IMR-90 (cell line): ENCODE results near the gene CYREN. TPM values are rescaled to one million over a fixed set of nuclear protein-coding genes. Genes with fewer than 3 reads are reported as not detected.

Experiments
- ATAC-seq: fragments of 200-7000 bp; cut with Tn5 transposase; 2 replicates; pipeline ENCODE4 v1.9.1; 2020; ENCODE audit warnings: low read depth, mild to moderate bottlenecking, moderate library complexity
- BruUV-seq: library from RNA; stranded (reverse); fragments of 400-500 nt; replicated peaks from 2 replicates; lab custom pipeline; 2021; lab: Mats Ljungman, UMichigan
- CTCF ChIA-PET: fragments of 300-600 bp; formaldehyde crosslinking; extraction: SDS; loops from one replicate; lab custom pipeline; 2021; ENCODE audit warnings: antibody characterized with exemption; lab: Yijun Ruan, JAX
- POLR2A ChIA-PET: fragments of 300-600 bp; sonication (Branson Sonifier 250); formaldehyde crosslinking; loops from one replicate; lab custom pipeline; 2022; ENCODE audit warnings: antibody characterized with exemption; ENCODE audit not compliant: unreplicated experiment; lab: Charles Lee
- DNase-seq: peaks from one replicate; pipeline ENCODE4 v3.0.0; 2013
- H2AFZ ChIP-seq: replicated peaks from 2 replicates; pipeline ENCODE3; 2013; ENCODE audit warnings: low read length, mild to moderate bottlenecking; ENCODE audit not compliant: poor library complexity
- H2AK5ac ChIP-seq: 2 replicates; pipeline ENCODE4 v1.6.1; 2013; ENCODE audit warnings: low read depth, low read length, inconsistent platforms
- H2AK9ac ChIP-seq: replicated peaks from 2 replicates; pipeline ENCODE3; 2013; ENCODE audit warnings: mild to moderate bottlenecking, low read depth, low read length, moderate library complexity; ENCODE audit not compliant: poor library complexity
- H2BK120ac ChIP-seq: 2 replicates; pipeline ENCODE4 v1.6.1; 2013; ENCODE audit warnings: low read depth, low read length, inconsistent platforms
- H2BK15ac ChIP-seq: 3 replicates; pipeline ENCODE4 v1.6.1; 2013; ENCODE audit warnings: low read depth, low read length, inconsistent platforms
- H2BK20ac ChIP-seq: 2 replicates; pipeline ENCODE4 v1.6.1; 2013; ENCODE audit warnings: low read depth, mild to moderate bottlenecking, inconsistent platforms, low read length, moderate library complexity
- H2BK5ac ChIP-seq: 2 replicates; pipeline ENCODE4 v1.6.1; 2013; ENCODE audit warnings: mild to moderate bottlenecking, low read depth, low read length, inconsistent platforms; ENCODE audit not compliant: poor library complexity, severe bottlenecking
- H3K14ac ChIP-seq: replicated peaks from 2 replicates; pipeline ENCODE4 v1.6.1; 2013; ENCODE audit warnings: low read depth, low read length, inconsistent platforms
- H3K18ac ChIP-seq: 2 replicates; pipeline ENCODE4 v1.6.1; 2013; ENCODE audit warnings: low read depth, low read length, control low read depth
- H3K23ac ChIP-seq: 2 replicates; pipeline ENCODE4 v1.6.1; 2013; ENCODE audit warnings: low read depth, low read length, inconsistent platforms
- H3K27ac ChIP-seq: 2 replicates; pipeline ENCODE4 v1.5.1; 2013; ENCODE audit warnings: mild to moderate bottlenecking, control low read depth, low read length; ENCODE audit not compliant: insufficient read depth
- H3K27me3 ChIP-seq: 2 replicates; pipeline ENCODE4 v1.6.1; 2013; ENCODE audit warnings: low read length; ENCODE audit not compliant: control insufficient read depth, insufficient read depth
- H3K36me3 ChIP-seq: 2 replicates; pipeline ENCODE4 v1.6.1; 2013; ENCODE audit warnings: low read length, mixed read lengths; ENCODE audit not compliant: control insufficient read depth, insufficient read depth
- H3K4ac ChIP-seq: 2 replicates; pipeline ENCODE4 v1.6.1; 2013; ENCODE audit warnings: low read depth, low read length, inconsistent platforms
- H3K4me1 ChIP-seq: 2 replicates; pipeline ENCODE4 v1.6.1; 2013; ENCODE audit warnings: low read length, mixed read lengths; ENCODE audit not compliant: control insufficient read depth, insufficient read depth
- H3K4me2 ChIP-seq: 2 replicates; pipeline ENCODE4 v1.6.1; 2013; ENCODE audit warnings: low read depth, mild to moderate bottlenecking, control low read depth, low read length, moderate library complexity
- H3K4me3 ChIP-seq: 2 replicates; pipeline ENCODE4 v1.5.1; 2013; ENCODE audit warnings: low read depth, mild to moderate bottlenecking, control low read depth, low read length, moderate library complexity; ENCODE audit not compliant: insufficient read depth
- H3K56ac ChIP-seq: 2 replicates; pipeline ENCODE4 v1.6.1; 2013; ENCODE audit warnings: low read length, inconsistent platforms; ENCODE audit not compliant: insufficient read depth; ENCODE audit errors: extremely low read depth
- H3K79me1 ChIP-seq, 2 experiments: 2 replicates each; pipeline ENCODE4 v1.6.1; 2013; ENCODE audit warnings: low read length in 2 of 2, inconsistent platforms in 1 of 2, low read depth in 1 of 2
- H3K9ac ChIP-seq: 2 replicates; pipeline ENCODE4 v1.6.1; 2013; ENCODE audit warnings: low read depth, low read length, control low read depth
- H3K9me1 ChIP-seq: 2 replicates; pipeline ENCODE4 v1.6.1; 2013; ENCODE audit warnings: low read length, inconsistent platforms; ENCODE audit not compliant: insufficient read depth
- H3K9me3 ChIP-seq: 2 replicates; pipeline ENCODE4 v1.6.1; 2013; ENCODE audit warnings: low read length; ENCODE audit not compliant: control insufficient read depth, insufficient read depth
- H4K20me1 ChIP-seq: 2 replicates; pipeline ENCODE4 v1.6.1; 2013; ENCODE audit warnings: low read length, inconsistent platforms; ENCODE audit not compliant: insufficient read depth
- H4K5ac ChIP-seq: 2 replicates; pipeline ENCODE4 v1.6.1; 2013; ENCODE audit warnings: mild to moderate bottlenecking, low read depth, low read length, control low read depth
- H4K8ac ChIP-seq, 2 experiments: 2 replicates each; pipeline ENCODE4 v1.6.1; 2013; ENCODE audit warnings: low read depth in 2 of 2, low read length in 2 of 2, control low read depth in 1 of 2, inconsistent platforms in 1 of 2
- H4K91ac ChIP-seq: 2 replicates; pipeline ENCODE4 v1.6.1; 2013; ENCODE audit warnings: low read depth, low read length, inconsistent platforms; ENCODE audit not compliant: insufficient read depth
- NFE2L2 ChIP-seq: fragments of 150-350 bp; IDR thresholded peaks from 2 replicates; pipeline ENCODE4 v1.6.1; 2016; ENCODE audit warnings: low read depth, mild to moderate bottlenecking, low read length
- RFX5 ChIP-seq: IDR thresholded peaks from 2 replicates; pipeline ENCODE4 v1.8.0; 2012; ENCODE audit warnings: low read depth, mild to moderate bottlenecking, low read length, moderate library complexity
- WGBS, 2 experiments: methylation state at CpG; one replicate each; pipeline versions ENCODE4 v1.1.5 to v1.1.7; 2013; ENCODE audit warnings: missing lambda C conversion rate in 2 of 2; ENCODE audit not compliant: insufficient read length in 1 of 2; ENCODE audit errors: extremely low coverage in 2 of 2; 5-methylcytosine and 5-hydroxymethylcytosine counted together
- dilution Hi-C: fragments of 300-500 bp; cut with HindIII; formaldehyde crosslinking; loops from one replicate; pipeline ENCODE4 v1.14.3; 2018; ENCODE audit warnings: low sequenced_read_pairs; ENCODE audit not compliant: unreplicated experiment
- in situ Hi-C: fragments of 300-500 bp; cut with MboI; formaldehyde crosslinking; loops from 3 replicates; pipeline ENCODE4 v1.14.3; 2019; ENCODE audit warnings: low sequenced_read_pairs, inconsistent platforms, mixed read lengths
- intact Hi-C: fragments of 100-400 bp; cut with micrococcal nuclease; formaldehyde crosslinking; loops from 2 replicates; pipeline ENCODE4 v1.10.0; 2022
- polyA plus RNA-seq, 3 experiments: library from polyadenylated mRNA; depleted of rRNA; stranded (reverse); fragments of >200 nt; gene quantifications; 2 replicates each; pipeline ENCODE4 v1.2.3, GENCODE V29; 2012; ENCODE audit warnings: low replicate concordance in 1 of 3
- total RNA-seq: library from RNA; depleted of rRNA; stranded (reverse); fragments of >200 nt; gene quantifications from 2 replicates; pipeline ENCODE4 v1.2.3, GENCODE V29; 2012

CYREN gene
- total and polyA plus RNA-seq, 2 of the 4 experiments (the other 2 are of a cell fraction), result 26.5 to 29.2 TPM

DNA sequence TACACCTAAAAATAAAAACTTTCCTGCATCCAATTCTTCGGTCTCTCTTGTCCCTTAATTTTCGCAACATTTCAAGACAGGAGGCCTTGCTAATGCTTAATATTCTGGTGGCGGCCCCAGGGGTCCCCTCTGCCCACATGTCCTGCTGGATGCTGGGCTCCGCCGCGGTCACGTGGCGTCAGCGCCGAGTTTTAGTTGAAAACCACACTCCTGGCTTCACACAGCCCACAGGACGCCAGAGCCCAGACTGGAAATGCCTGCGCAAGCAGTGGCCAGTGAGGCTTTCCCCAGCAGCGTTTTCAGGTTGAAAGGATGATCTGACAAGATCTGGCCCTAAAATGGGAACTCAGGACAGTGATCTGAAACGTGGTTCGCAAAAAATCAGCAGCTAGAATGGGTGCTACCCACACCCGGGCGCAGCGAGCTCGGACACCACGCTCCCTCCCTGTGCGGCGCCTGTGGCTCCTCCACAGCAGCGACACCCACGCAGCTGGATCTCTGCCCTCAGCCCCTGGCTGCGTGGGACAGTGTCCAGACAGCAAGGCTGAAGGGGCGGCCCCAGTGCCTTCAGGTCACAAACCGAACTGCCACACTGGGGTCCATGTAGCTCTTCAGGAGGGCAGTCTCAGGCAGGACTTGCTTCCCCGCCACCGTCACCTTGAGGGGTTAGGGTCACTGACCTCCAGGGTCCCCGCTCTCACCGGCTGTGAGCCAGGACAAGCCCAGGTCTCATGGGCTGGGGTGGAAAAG lies 11.6 kb upstream of the CYREN start:
- TF ChIP-seq NFE2L2 (no peak), RFX5 (no peak)
- Histone ChIP-seq H3K4me2 (no peak overlapping the region), H3K56ac (no peak overlapping the region), H2AFZ (no peak overlapping the region), H4K91ac (no peak overlapping the region), H3K27ac (no peak overlapping the region), H3K27me3 (no peaks in the 10 kb centered on the region), H3K4me1 (no peaks in the 10 kb centered on the region), H2AK5ac (no peak overlapping the region), H3K9ac (no peak overlapping the region), H3K79me1 (no peaks in the 10 kb centered on the region), H2AK9ac (no peak overlapping the region), H3K4me3 (no peak overlapping the region), H3K9me3 (peaks cover 44% of the 10 kb centered on the region), H4K5ac (no peak overlapping the region), H2BK120ac (no peak overlapping the region), H2BK15ac (no peak overlapping the region), H4K20me1 (no peaks in the 10 kb centered on the region), H2BK20ac (no peak overlapping the region), H3K36me3 (peaks cover 33% of the 10 kb centered on the region), H3K4ac (no peak overlapping the region), H3K14ac (no peak overlapping the region), H3K18ac (no peak overlapping the region), H3K23ac (no peak overlapping the region), H4K8ac (no peak overlapping the region), H3K9me1 (no peaks in the 10 kb centered on the region; the same call in 1 of the 2 replicates), H2BK5ac (no peak overlapping the region)
- DNase-seq (no peak), ATAC-seq (no peak)
- POLR2A ChIA-PET, result no interaction called here
- CTCF ChIA-PET, result no interaction called here
- 93% methylated on average over 26 of the region's 31 CpGs; no CpG with 5 or more reads in 1 of the 2 experiments for WGBS, 2 experiments
- dilution Hi-C loops (no loop called here), in situ Hi-C loops (no loop called here), intact Hi-C loops (no loop called here)
- no TSS peak for BruUV-seq
